Neural cell (in vitro differentiated cells): ENCODE results near the gene PROC. TPM values are rescaled to one million over a fixed set of nuclear protein-coding genes. Genes with fewer than 3 reads are reported as not detected.

Experiments
- H2AFZ ChIP-seq: fragments of 200-600, 300-800 bp; sonication (generic), shearing (Covaris generic); 2 replicates; pipeline ENCODE4 v1.6.0; 2014; ENCODE audit warnings: low read depth, mild to moderate bottlenecking, antibody characterized with exemption, low read length, moderate library complexity
- H3F3A ChIP-seq: fragments of 200-600 bp; shearing (Covaris generic); 2 replicates; pipeline ENCODE4 v1.6.1; 2016; ENCODE audit warnings: mild to moderate bottlenecking, moderate library complexity, mixed read lengths, antibody characterized with exemption, low read length; ENCODE audit not compliant: insufficient read depth, poor library complexity, severe bottlenecking
- H3K27ac ChIP-seq: fragments of 200-600, 300-800 bp; sonication (generic), shearing (Covaris generic); 2 replicates; pipeline ENCODE4 v1.5.1; 2014; ENCODE audit warnings: mild to moderate bottlenecking, low read length, moderate library complexity
- H3K27me3 ChIP-seq: fragments of 300-800, 200-600 bp; sonication (generic), shearing (Covaris generic); 2 replicates; pipeline ENCODE4 v1.6.0; 2014; ENCODE audit warnings: mild to moderate bottlenecking, low read depth, low read length, moderate library complexity; ENCODE audit not compliant: insufficient read depth
- H3K36me3 ChIP-seq: fragments of 300-800, 200-600 bp; sonication (generic), shearing (Covaris generic); 2 replicates; pipeline ENCODE4 v1.5.1; 2014; ENCODE audit warnings: mild to moderate bottlenecking, antibody characterized with exemption, low read length, moderate library complexity; ENCODE audit not compliant: insufficient read depth
- H3K4me2 ChIP-seq: fragments of 300-800, 200-600 bp; sonication (generic), shearing (Covaris generic); 2 replicates; pipeline ENCODE4 v1.6.0; 2014; ENCODE audit warnings: mild to moderate bottlenecking, low read length
- H3K4me3 ChIP-seq: fragments of 300-800, 200-600 bp; sonication (generic), shearing (Covaris generic); 2 replicates; pipeline ENCODE4 v1.5.1; 2014; ENCODE audit warnings: mild to moderate bottlenecking, low read length, moderate library complexity
- H3K79me2 ChIP-seq: fragments of 200-600 bp; shearing (Covaris generic); replicated peaks from 2 replicates; pipeline ENCODE4 v1.6.0; 2014; ENCODE audit warnings: mild to moderate bottlenecking, low read length, moderate library complexity; ENCODE audit not compliant: insufficient read depth
- H3K9ac ChIP-seq: fragments of 300-800, 200-600 bp; sonication (generic), shearing (Covaris generic); 2 replicates; pipeline ENCODE4 v1.6.1; 2016; ENCODE audit warnings: mild to moderate bottlenecking, low read length, mixed read lengths
- H3K9me2 ChIP-seq: fragments of 200-600 bp; shearing (Covaris generic); 2 replicates; pipeline ENCODE4 v1.6.1; 2016; ENCODE audit warnings: mild to moderate bottlenecking, low read length, mixed read lengths; ENCODE audit not compliant: insufficient read depth
- H3K9me3 ChIP-seq: fragments of 200-600, 300-800 bp; sonication (generic), shearing (Covaris generic); 2 replicates; pipeline ENCODE4 v1.6.1; 2016; ENCODE audit warnings: mild to moderate bottlenecking, mixed run types, low read length, moderate library complexity, mixed read lengths
- H4K20me1 ChIP-seq: fragments of 200-600 bp; shearing (Covaris generic); 2 replicates; pipeline ENCODE4 v1.6.1; 2016; ENCODE audit warnings: mild to moderate bottlenecking, mixed run types; ENCODE audit not compliant: insufficient read depth
- CTCF ChIP-seq: fragments of 450-650 bp; IDR thresholded peaks from 2 replicates; pipeline ENCODE4 v1.5.1; 2014; ENCODE audit warnings: antibody characterized with exemption, mild to moderate bottlenecking, moderate library complexity; ENCODE audit not compliant: poor library complexity, severe bottlenecking
- EP300 ChIP-seq: fragments of 450-650 bp; conservative IDR thresholded peaks from 2 replicates; pipeline ENCODE4 v1.6.1; 2014; ENCODE audit warnings: antibody characterized with exemption, mild to moderate bottlenecking, moderate library complexity; ENCODE audit not compliant: poor library complexity, severe bottlenecking
- EZH2 ChIP-seq: fragments of 200-600, 300-800 bp; shearing (Covaris generic), sonication (generic); IDR thresholded peaks from 2 replicates; pipeline ENCODE4 v1.6.1; 2014; ENCODE audit warnings: antibody characterized with exemption, low read length, borderline replicate concordance, mild to moderate bottlenecking; ENCODE audit not compliant: insufficient read depth, poor library complexity, severe bottlenecking
- MXI1 ChIP-seq: fragments of 450-650 bp; conservative IDR thresholded peaks from 2 replicates; pipeline ENCODE4 v1.6.1; 2014; ENCODE audit warnings: antibody characterized with exemption, mild to moderate bottlenecking; ENCODE audit not compliant: poor library complexity, severe bottlenecking
- POLR2AphosphoS5 ChIP-seq: IDR thresholded peaks from 2 replicates; pipeline ENCODE4 v1.6.1; 2012
- RAD21 ChIP-seq: fragments of 450-650 bp; conservative IDR thresholded peaks from 2 replicates; pipeline ENCODE4 v1.6.1; 2014; ENCODE audit warnings: antibody characterized with exemption, mild to moderate bottlenecking, moderate library complexity
- REST ChIP-seq: IDR thresholded peaks from 2 replicates; pipeline ENCODE4 v1.6.1; 2012; ENCODE audit warnings: borderline replicate concordance
- SMC3 ChIP-seq: fragments of 450-650 bp; conservative IDR thresholded peaks from 2 replicates; pipeline ENCODE4 v1.6.1; 2014; ENCODE audit warnings: antibody characterized with exemption, mild to moderate bottlenecking, moderate library complexity; ENCODE audit not compliant: poor library complexity
- TAF1 ChIP-seq: IDR thresholded peaks from 2 replicates; pipeline ENCODE4 v1.6.1; 2012; ENCODE audit warnings: low read depth
- polyA plus RNA-seq: library from polyadenylated mRNA; depleted of rRNA; stranded (reverse); fragments of >200 nt; gene quantifications from 2 replicates; pipeline ENCODE4 v1.2.3, GENCODE V29; 2014

PROC gene
- polyA plus RNA-seq, 1 donor from 2014 or later, result 0.33 TPM

GRCh38 chr2:127378720-127379119, 39.5 kb upstream of the PROC start:
- no peak overlapping the region for H3K27ac ChIP-seq
- TF ChIP-seq EZH2, result no peak
- no peak for TF ChIP-seq REST
- TF ChIP-seq SMC3, result no peak
- no peak for TF ChIP-seq POLR2AphosphoS5
- TF ChIP-seq RAD21, result no peak
- TF ChIP-seq TAF1, result no peak
- TF ChIP-seq MXI1, result no peak
- TF ChIP-seq CTCF, result no peak
- TF ChIP-seq EP300, result no peak
- H3K9me3 ChIP-seq, result no peaks in the 10 kb centered on the region
- peaks cover 79% of the 10 kb centered on the region for H3K79me2 ChIP-seq
- H3K9me2 ChIP-seq, result no peaks in the 10 kb centered on the region
- H3F3A ChIP-seq, result no peaks in the 10 kb centered on the region
- no peaks in the 10 kb centered on the region for H3K27me3 ChIP-seq
- no peaks in the 10 kb centered on the region for H3K36me3 ChIP-seq
- H2AFZ ChIP-seq, result no peak overlapping the region
- no peak overlapping the region for H3K9ac ChIP-seq
- no peak overlapping the region for H3K4me2 ChIP-seq
- no peaks in the 10 kb centered on the region for H4K20me1 ChIP-seq
- no peak overlapping the region for H3K4me3 ChIP-seq

- Histone ChIP-seq H4K20me1 (peaks cover 3% of the 10 kb centered on the region), H3K9ac (no peak overlapping the region), H3K36me3 (no peaks in the 10 kb centered on the region), H3K27me3 (no peaks in the 10 kb centered on the region), H3K9me3 (no peaks in the 10 kb centered on the region), H2AFZ (no peak overlapping the region), H3K27ac (no peak overlapping the region), H3K9me2 (no peaks in the 10 kb centered on the region), H3K4me3 (no peak overlapping the region), H3F3A (no peaks in the 10 kb centered on the region), H3K79me2 (peaks cover 76% of the 10 kb centered on the region), H3K4me2 (no peak overlapping the region)
- no peak for TF ChIP-seq RAD21
- TF ChIP-seq TAF1, result no peak
- TF ChIP-seq POLR2AphosphoS5, result no peak
- no peak for TF ChIP-seq EP300
- TF ChIP-seq SMC3, result no peak
- no peak for TF ChIP-seq REST
- no peak for TF ChIP-seq CTCF
- no peak for TF ChIP-seq MXI1
- TF ChIP-seq EZH2, result no peak
These were observed 38.4 kb upstream of the PROC start for GRCh38 chr2:127379712-127380355.
